GM19099 (cell line): ENCODE measurements around the gene TSNAXIP1.

Experiments
- POLR2A ChIP-seq: IDR thresholded peaks from 3 replicates; pipeline ENCODE4 v1.6.1; 2011; ENCODE audit warnings: low read depth; ENCODE audit not compliant: insufficient read length; ENCODE audit errors: extremely low read depth

The TSNAXIP1 gene

GRCh38 chr16:67806428-67807147 lies at the start of gene TSNAXIP1, which contains the start of gene RANBP10:
Gene TSNAXIP1 (plus strand): TSS chr16:67806889. CDS start chr16:67807150, 261 bp downstream.
Gene RANBP10 (minus strand): TSS chr16:67806560. CDS start chr16:67806536, 24 bp downstream.
- peak; percentile 91 for TF ChIP-seq POLR2A

GRCh38 chr16:67758006-67758405 lies 48.7 kb upstream of the TSNAXIP1 start:
- no peak for TF ChIP-seq POLR2A

GRCh38 chr16:67758966-67759365 lies 47.7 kb upstream of the TSNAXIP1 start:
- TF ChIP-seq POLR2A, result no peak

GRCh38 chr16:67760206-67760955 lies 46.3 kb upstream of the TSNAXIP1 start:
- no peak for TF ChIP-seq POLR2A

- no peak for TF ChIP-seq POLR2A
Observed at GRCh38 chr16:67760956-67761230, 45.8 kb upstream of the TSNAXIP1 start.

GRCh38 chr16:67761924-67762323 lies 44.8 kb upstream of the TSNAXIP1 start:
- no peak for TF ChIP-seq POLR2A

- TF ChIP-seq POLR2A, result no peak
Observed at GRCh38 chr16:67762385-67762784, 44.3 kb upstream of the TSNAXIP1 start.

GRCh38 chr16:67763066-67763465 lies 43.6 kb upstream of the TSNAXIP1 start:
- TF ChIP-seq POLR2A, result no peak

- TF ChIP-seq POLR2A, result no peak
Observed at GRCh38 chr16:67764158-67764667, 42.5 kb upstream of the TSNAXIP1 start.

GRCh38 chr16:67766291-67766690 lies 40.4 kb upstream of the TSNAXIP1 start:
- TF ChIP-seq POLR2A, result no peak

GRCh38 chr16:67767953-67768352 lies 38.7 kb upstream of the TSNAXIP1 start:
- TF ChIP-seq POLR2A, result no peak

GRCh38 chr16:67770346-67770991 lies 36.2 kb upstream of the TSNAXIP1 start:
- no peak for TF ChIP-seq POLR2A

GRCh38 chr16:67773099-67773498 lies 33.6 kb upstream of the TSNAXIP1 start:
- no peak for TF ChIP-seq POLR2A

GRCh38 chr16:67773569-67774456 lies 32.9 kb upstream of the TSNAXIP1 start:
- no peak for TF ChIP-seq POLR2A

GRCh38 chr16:67774457-67774853 lies 32.2 kb upstream of the TSNAXIP1 start:
- TF ChIP-seq POLR2A, result no peak
